ENCODE results near the gene MB. TPM values are rescaled to one million over a fixed set of nuclear protein-coding genes. Genes with fewer than 3 reads are reported as not detected.

Gene MB
- total and polyA plus RNA-seq, 4 donors, result 1.3 to 3.1 (median 1.8) TPM

- peak; percentile 84 for TF ChIP-seq CTCF (IDR thresholded peaks at IDR 0.05; ENCODE audit: control extremely low read depth, extremely low read depth)
- DNase-seq, result peak; percentile 59 to 75 (median 60)
- Histone ChIP-seq H3K9me3 (ENCODE audit: control insufficient read depth in 4 of 4, insufficient read depth in 3 of 4, low read length in 3 of 4) (no peaks in the 10 kb centered on the region), H3K36me3 (ENCODE audit: control insufficient read depth in 4 of 4, insufficient read depth in 4 of 4, low read length in 4 of 4) (no peaks in the 10 kb centered on the region), H3K9ac (ENCODE audit: insufficient read depth in 1 of 2, low read length in 2 of 2) (no peak overlapping the region), H3K4me1 (ENCODE audit: control insufficient read depth in 5 of 5, insufficient read depth in 5 of 5, low read length in 5 of 5) (peaks cover 0 to 5% (median 0%) of the 10 kb centered on the region in 5 donors), H3K27me3 (ENCODE audit: control insufficient read depth in 3 of 3, insufficient read depth in 3 of 3, low read length in 2 of 3) (no peaks in the 10 kb centered on the region), H3K27ac (ENCODE audit: low read depth in 1 of 2, low read length in 1 of 2) (no peak overlapping the region), H3K4me3 (no peak overlapping the region)
- no peak for ATAC-seq (ENCODE audit: insufficient read depth, low FRiP score)
- WGBS, 2 donors, result 26 to 31% methylated on average over 13 of the region's 13 CpGs
Measured at GRCh38 chr22:35582861-35583670, 34.1 kb downstream of the MB start.

GRCh38 chr22:35582218-35582860, 34.8 kb downstream of the MB start:
- Histone ChIP-seq H3K9ac (ENCODE audit: insufficient read depth in 1 of 2, low read length in 2 of 2) (no peak overlapping the region), H3K4me3 (no peak overlapping the region), H3K4me1 (ENCODE audit: control insufficient read depth in 5 of 5, insufficient read depth in 5 of 5, low read length in 5 of 5) (peaks cover 0 to 3% (median 0%) of the 10 kb centered on the region in 5 donors), H3K36me3 (ENCODE audit: control insufficient read depth in 4 of 4, insufficient read depth in 4 of 4, low read length in 4 of 4) (no peaks in the 10 kb centered on the region), H3K27ac (ENCODE audit: low read depth in 1 of 2, low read length in 1 of 2) (no peak overlapping the region), H3K27me3 (ENCODE audit: control insufficient read depth in 3 of 3, insufficient read depth in 3 of 3, low read length in 2 of 3) (no peaks in the 10 kb centered on the region), H3K9me3 (ENCODE audit: control insufficient read depth in 4 of 4, insufficient read depth in 3 of 4, low read length in 3 of 4) (no peaks in the 10 kb centered on the region)
- WGBS, 2 donors, result 80 to 85% methylated on average over 11 of the region's 11 CpGs
- DNase-seq (no peak), ATAC-seq (ENCODE audit: insufficient read depth, low FRiP score) (no peak)
- no peak for TF ChIP-seq CTCF (IDR thresholded peaks at IDR 0.05; ENCODE audit: control extremely low read depth, extremely low read depth)

GRCh38 chr22:35581023-35581413, 36.1 kb downstream of the MB start:
- WGBS, 2 donors, result 89 to 92% methylated on average over 5 of the region's 5 CpGs
- H3K4me3 ChIP-seq, result no peak overlapping the region
- H3K9me3 ChIP-seq (ENCODE audit: control insufficient read depth in 4 of 4, insufficient read depth in 3 of 4, low read length in 3 of 4), result no peaks in the 10 kb centered on the region
- no peak for TF ChIP-seq CTCF (IDR thresholded peaks at IDR 0.05; ENCODE audit: control extremely low read depth, extremely low read depth)
- DNase-seq (no peak), ATAC-seq (ENCODE audit: insufficient read depth, low FRiP score) (no peak)
- peaks cover 0 to 3% (median 0%) of the 10 kb centered on the region in 5 donors for H3K4me1 ChIP-seq (ENCODE audit: control insufficient read depth in 5 of 5, insufficient read depth in 5 of 5, low read length in 5 of 5)
- no peaks in the 10 kb centered on the region for H3K36me3 ChIP-seq (ENCODE audit: control insufficient read depth in 4 of 4, insufficient read depth in 4 of 4, low read length in 4 of 4)
- no peaks in the 10 kb centered on the region for H3K27me3 ChIP-seq (ENCODE audit: control insufficient read depth in 3 of 3, insufficient read depth in 3 of 3, low read length in 2 of 3)
- H3K27ac ChIP-seq (ENCODE audit: low read depth in 1 of 2, low read length in 1 of 2), result no peak overlapping the region
- no peak overlapping the region for H3K9ac ChIP-seq (ENCODE audit: insufficient read depth in 1 of 2, low read length in 2 of 2)
